TTC549 (cell line): Measurements from ENCODE around the gene RYK.
"Not testable (repeated sequence)": the region's sequence is repeated elsewhere in the genome, so short reads cannot be mapped to it uniquely, and the experiment has no call there.

Experiments
- FAIRE-seq: peaks from 2 replicates; lab custom pipeline; 2012; peaks lifted over from hg19 to GRCh38; lab: Jason Lieb, UNC

The RYK gene

DNA sequence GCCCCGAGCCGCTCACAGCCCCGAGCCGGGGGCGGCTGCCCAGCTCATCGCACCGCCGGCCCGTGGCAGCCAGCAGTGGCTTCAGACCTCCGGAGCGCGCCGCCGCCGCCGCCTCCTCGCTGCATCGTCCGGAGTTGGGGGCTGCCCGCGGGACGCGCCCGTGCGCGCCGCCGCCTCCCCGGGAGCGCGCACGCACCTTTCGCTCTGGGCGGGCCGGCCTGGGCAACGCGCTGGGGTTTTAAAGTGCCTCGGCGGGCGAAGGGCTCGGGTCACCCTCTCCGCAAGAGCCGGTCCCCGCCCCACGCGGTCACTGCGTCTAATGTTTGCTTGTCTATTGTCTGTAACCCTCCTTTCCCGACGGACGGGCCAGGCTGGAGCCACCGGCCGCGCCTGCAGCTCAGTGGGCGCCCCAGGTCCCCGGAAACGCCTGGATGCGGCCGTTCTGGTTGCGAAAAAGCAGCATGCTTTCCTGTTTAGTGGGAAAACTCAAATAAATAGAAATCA lies at the start of gene RYK:
RYK (minus strand) TSS at position 143 of the 504 bp plus-strand sequence. CDS start 205 bp downstream, outside the sequence.
- no peak for FAIRE-seq

DNA sequence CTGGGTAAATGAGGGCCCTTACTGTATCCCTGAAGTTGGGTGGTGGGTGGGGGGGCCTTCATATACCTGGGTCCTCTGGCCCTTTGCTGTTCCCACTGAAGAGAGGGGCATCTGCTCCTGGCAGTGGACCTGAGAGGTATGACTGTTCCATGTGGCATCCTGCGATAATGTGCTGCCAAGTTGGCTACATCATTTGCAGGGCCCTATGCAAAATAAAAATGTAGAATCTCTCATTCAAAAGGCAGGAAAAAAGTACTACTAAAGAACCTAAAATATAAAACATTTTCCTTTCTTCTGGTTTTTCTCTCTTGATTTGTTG lies 49.2 kb upstream of the RYK start:
- FAIRE-seq, result no peak

DNA sequence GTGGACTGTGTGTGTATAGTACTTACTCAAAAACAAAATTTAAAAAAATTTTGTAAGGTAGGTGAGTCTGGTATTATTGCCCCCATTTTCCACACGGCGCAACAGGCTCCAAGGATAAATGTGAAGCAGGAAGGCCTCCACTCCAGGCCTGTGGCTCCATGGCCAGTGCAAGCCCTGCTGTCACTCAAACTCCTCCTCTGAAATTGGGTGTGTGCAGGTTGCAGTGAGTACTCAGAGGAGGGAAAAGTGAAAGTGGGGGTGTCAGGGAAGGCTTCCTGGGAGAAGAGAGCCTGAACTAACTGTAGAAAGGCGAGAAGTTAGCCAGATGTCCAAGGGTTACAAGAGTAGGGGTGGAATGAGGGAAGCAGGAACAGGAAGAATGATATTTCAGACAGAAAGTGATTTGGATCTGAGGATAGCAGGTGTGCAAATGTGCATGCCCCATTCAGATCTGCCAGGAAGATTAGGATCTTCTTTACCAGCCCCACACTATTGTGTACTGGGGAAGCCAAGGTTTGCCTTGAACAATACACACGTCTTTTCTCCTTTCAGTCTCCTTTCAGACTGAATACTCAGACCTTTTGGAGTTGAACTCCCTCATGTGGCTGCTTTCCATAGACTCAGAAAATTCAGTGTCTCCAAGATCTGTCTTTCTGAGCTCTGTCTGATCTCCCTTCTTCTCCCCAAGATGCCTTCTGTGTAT lies 48.7 kb upstream of the RYK start:
- FAIRE-seq, result peak; percentile 56

DNA sequence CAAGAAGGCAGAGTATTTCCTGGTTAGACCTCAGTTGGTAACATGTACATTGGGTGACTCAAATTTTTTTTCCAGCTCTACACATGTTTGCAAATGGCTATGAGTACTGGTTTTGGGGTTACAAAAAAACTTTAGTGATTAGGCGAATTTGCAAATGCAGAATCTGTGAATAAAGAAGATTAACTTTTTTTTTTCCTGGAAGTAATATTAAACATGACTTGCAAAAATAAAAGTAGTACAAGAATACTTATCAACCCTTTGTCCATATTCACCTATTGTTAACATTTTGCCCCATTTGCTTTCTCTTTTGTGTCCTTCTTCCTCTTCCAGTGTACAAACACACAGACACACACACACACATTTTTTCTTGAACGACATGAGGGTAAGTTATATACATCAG lies 47.6 kb upstream of the RYK start:
- FAIRE-seq, result no peak

DNA sequence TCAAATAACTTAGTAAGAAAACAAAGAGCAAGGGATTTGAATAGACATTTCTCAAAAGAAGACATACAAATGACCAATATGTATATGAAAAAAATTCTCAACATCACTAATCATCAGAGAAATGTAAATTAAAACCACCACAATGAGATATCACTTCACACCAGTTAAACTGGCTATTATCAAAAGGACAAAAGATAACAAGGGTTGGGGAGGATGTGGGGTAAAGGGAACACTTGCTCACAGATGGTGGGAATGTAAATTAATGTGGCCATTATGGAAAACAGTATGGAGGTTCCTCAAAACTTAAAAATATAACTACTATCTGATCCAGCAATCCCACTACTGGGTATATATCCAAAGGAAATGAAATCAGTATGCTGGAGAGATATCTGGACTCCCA lies 46.0 kb upstream of the RYK start:
- FAIRE-seq, result no peak

DNA sequence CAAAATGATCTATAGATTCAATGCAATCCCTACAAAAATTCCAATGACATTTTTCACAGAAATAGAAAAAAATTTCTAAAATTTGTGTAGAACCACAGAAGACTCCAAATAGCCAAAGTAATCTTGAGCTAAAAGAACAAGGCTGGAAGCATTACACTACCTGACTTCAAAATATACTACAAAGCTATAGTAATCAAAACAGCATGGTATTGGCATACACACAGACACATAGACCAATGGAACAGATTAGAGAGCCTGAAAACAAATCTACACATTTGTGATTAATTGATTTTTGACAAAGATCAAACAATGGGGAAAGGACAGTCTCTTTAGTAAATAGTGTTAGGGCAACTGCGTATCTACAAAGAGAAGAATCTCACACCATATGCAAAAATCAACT lies 45.3 kb upstream of the RYK start:
- no peak for FAIRE-seq

DNA sequence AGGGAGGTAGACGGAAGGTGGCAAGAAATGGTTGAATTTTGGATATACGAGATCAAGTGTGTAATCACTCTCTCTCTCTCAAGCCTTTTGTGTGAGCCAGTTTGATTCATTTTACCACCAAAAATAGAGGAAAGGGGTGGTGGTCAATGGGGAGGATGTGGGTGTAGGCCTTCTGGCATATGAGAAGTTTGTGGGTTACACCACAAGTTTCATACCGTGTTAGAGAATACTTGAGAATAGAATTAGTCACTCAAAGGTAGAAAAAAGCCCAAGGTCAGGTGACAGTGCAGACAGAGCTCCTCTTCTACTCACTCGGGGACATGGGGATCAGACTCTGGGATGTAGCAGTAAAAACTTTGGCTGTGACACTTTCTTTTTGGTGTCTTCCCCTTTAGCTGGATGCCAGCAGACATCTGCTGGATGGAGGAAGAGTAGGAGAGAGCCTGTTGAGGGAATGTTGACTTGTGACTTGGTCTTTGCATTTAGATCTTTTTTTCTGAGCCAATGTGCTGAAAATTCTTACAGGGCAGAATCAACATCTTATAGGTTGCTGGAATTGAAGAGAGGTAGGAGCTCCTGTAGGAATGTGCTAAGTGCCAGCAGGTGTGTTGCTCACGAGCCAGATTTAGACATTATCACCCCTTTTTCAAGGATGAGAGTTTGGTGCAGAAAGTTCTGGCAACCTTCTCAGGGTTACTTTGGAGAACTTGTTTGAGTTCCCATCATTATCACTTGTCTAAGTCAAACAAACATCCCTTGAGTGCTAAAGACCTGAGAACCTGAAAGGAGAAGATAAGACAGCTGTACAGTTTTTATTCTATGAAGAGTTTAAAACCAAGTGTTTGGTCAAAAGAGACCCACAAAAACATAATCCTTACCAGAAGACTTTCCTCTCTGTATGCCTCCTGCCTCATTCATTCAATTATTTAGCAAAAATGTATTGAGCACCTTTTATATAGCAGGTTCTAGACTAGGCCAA lies 43.9 kb upstream of the RYK start:
- FAIRE-seq, result no peak

DNA sequence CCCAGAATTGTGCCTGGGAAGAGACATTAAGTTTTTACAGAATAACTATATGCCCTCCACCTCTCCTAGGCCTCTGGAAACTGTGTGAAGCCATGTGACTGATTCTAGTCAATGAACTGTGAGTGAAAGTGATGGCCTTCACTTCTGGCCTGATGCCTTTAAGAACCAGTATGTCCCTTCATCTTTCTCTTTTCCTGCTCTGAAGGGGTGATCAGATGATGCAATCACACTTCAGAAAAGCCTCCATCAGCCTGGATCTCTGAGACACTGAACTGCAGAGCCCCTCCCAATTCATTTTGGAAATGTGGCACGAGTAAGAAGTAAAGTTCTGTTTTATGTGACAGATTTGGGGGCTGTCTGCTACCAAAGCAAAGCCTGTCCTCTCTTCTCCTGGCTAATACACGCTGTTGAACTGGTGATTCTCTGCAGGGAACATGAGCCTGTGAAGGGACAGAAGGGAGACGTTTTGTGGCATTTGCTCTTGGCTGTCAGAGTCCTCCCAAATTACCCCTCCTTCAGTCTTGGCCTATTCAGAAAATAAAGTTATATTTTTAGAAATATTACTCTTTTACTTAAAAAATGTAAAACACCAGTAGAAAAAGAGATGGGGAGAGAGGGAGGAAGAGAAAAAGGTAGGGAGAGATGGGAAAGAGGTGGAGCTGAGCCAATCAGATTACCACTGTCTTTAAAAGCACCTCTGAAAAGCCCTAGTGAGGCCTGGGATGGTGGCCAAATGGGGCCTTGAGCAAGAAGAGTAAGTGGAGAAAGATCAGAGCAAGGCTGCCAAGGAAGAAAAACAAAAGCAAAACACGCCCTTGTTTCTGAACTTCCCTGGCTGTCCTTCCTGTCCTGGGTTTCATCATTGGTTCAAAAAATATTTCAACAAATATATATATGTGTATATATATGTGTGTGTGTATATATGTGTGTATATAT lies 40.9 kb upstream of the RYK start:
- no peak for FAIRE-seq

DNA sequence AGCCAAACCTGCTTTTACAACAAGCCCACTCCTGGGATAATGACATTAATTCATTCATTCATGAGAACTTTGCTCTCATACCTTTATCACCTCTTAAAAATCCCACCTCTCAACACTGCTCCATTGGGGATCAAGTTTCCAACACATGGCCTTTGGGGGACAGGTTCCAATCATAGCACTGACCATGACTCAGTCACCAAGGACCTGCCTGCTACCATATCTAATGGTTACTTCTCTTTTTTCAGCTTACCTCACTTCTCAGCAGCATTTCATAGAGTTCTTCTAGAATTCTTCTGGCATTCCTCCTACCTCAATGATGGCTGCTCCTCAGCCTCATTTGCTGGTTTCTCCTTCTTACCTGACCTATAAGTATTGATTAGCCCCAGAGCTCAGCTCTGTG lies 36.9 kb upstream of the RYK start:
- no peak for FAIRE-seq

DNA sequence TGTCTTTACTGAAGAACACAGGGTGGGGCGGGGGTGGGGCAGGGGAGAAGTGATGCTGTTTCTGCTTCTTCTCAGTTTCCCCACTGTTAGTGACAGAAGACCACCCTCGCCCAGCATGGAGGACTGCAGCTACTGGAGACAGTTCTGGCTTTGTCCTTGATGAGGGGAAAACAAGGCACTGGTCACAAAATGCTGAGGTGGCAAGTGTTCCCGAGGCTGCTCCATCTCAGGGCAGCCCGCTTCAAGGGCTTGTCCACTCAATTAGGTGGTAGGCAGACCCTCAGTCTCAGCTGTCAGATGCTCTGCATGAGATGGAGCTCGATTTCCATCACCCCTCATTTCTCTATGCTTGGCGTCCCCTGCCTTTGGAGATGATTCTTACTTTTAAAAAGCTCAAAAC lies 33.8 kb upstream of the RYK start:
- FAIRE-seq, result no peak

DNA sequence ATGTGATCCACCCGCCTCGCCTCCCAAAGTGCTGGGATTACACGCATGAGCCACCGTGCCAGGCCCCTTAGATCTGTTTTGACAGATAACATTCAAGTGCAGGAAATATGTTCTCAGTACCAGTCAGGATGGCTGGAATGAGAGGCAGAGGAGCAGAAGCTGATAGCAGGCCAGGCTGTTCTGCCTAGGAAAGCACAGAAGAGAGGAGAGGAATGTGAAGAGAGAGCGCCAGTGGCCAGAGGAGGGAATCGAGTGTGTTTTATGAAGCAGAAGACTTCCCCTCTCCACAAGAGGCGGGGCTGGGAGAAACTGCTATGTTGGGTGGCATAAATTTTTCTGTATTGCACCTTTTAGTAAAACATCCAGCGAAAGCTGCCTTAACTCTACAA lies 32.0 kb upstream of the RYK start:
- FAIRE-seq, result no peak

DNA sequence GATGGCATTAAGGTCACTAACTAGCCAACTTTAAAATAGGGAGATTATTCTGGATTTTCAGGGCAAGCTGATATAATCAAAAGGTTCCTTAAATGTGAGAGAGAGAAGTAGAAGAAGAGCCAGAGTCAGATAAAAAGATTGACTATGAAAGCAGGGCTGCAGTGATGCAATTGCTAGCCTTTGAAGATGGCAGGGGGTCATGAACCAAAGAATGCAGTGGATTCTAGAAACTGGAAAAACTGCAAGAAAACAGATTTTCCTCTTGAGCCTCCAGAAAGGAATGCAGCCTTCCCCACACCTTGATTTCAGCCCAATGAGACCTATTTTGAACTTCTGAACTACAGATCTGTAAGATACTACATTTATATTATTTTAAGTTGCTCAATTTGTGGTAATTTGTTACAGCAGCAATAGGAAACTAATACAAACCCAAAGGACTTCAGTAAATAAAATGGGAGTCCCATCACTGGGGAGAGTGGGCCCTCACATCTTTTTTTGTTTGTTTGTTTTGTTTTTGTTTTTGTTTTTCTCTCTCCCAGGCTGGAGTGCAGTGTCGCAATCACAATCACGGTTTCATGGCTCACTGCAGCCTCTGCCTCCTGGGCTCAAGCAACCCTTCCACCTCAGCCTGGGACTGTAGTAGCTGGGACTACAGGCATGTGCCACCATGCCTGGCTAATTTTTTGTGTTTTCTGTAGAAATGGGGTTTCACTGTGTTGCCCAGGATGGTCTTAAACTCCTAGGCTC lies 31.4 kb upstream of the RYK start:
- FAIRE-seq, result no peak

DNA sequence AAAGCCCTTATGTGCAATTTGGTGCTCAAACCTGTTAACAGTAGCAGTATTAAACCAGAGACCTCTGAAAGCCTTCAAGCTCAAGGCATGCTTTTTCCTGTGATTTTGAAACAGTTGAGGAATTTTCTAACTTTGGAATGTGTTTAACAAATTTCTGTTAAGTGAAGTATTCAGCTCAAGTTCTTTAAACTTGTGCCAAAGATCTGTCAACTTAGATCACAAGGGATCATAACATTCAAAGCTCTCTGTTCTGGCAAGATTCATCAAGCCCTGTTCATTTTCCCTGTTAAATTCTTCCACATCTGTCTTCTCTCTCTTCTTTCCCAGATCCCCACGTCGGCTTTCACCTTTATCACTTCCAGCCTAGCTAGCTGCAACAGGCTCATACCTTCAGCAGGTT lies 28.8 kb upstream of the RYK start:
- no peak for FAIRE-seq

DNA sequence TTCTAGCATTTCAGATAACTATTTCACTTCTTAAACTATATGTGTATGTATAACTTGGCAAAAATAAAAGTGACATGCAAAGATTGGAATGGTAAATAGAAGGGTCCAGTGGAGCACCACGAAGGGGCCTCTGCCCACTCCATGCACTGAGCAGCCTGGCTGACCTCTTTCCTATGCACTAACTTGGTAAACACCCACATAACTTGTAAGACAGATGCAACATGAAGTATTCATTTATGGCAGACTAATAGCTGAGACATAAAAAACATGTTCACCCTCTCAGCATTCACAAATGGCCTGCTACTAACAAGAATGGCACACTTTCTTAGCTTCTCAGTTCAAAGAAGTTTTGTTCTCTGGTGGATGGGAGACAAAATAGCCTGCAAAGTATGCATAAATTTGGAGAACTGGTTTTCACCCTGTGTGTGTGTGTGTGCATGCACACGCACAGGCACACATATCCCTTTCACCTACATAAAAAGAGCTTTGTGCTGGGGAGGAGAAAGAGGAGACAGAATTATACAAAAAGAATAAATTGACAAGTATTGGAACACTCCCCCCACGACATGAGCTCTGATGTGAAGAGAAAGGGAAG lies 26.5 kb upstream of the RYK start:
- no peak for FAIRE-seq

DNA sequence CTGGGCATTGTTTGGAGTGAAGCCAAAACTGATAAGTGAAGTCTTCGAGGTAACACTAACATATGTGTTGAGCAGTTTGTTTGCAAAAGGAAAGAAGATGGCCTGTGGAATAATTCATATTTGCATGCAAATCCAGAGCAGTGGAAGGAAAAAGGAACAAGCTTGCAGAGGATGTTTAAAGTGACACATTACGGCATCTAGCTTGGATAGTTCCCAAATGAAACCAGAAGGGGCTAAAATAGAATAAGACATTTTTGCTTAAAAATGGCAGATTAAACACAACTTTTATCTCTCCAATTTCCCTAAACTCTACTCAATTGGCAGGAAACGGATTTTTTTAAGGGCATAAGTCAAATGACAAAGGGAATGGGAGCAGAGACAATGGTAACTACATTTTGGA lies 25.4 kb upstream of the RYK start:
- no peak for FAIRE-seq

DNA sequence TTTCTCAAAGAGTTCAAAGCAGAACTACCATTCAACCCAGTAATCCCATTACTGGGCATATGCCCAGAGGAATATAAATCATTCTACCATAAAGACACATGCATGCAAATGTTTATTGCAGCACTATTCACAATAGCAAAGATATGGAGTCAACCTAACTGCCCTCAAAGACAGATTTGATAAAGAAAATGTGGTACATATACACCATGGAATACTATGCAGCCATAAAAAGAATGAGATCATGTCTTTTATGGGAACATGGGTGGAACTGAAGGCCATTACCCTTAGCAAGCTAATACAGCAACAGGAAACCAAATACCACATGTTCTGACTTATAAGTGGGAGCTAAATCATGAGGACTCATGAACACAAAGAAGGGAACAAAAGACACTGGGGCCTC lies 24.5 kb upstream of the RYK start:
- FAIRE-seq, result not testable (repeated sequence)

DNA sequence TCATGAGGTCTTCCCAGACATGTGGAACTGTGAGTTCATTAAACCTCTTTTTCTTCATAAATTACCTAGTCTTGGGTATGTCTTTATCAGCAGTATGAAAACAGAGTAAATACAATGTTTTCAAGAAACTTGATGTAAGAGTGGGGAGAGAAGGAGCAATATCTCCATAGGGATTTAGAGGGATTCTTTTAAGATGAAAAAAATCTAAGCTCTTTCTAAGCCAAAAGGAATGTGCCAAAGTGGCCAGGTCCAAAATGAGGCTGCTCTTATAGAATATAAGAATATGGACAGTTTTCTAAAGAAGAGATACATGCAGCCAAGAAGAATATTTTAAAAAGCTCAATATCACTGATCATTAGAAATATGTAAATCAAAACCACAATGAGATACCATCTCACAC lies 23.9 kb upstream of the RYK start:
- FAIRE-seq, result no peak

DNA sequence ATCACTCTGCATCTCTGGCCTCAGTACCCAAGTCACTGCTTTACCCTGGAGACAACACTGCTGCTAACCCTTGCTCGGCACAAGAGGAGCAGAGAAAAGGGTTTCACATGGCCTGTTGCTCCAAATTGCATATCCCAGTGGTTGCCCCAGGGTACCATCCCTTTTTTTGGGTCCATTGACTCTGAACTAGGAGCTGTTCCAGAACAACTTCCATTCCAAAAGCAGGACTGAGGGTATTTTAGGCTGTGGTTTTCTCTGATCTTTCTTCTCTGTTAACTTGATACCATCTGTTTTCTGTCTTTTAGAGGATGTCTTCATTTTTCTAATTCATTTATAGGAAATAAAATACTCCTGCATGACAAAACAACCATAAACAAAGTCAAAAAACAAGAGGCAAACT lies 17.3 kb upstream of the RYK start:
- no peak for FAIRE-seq

DNA sequence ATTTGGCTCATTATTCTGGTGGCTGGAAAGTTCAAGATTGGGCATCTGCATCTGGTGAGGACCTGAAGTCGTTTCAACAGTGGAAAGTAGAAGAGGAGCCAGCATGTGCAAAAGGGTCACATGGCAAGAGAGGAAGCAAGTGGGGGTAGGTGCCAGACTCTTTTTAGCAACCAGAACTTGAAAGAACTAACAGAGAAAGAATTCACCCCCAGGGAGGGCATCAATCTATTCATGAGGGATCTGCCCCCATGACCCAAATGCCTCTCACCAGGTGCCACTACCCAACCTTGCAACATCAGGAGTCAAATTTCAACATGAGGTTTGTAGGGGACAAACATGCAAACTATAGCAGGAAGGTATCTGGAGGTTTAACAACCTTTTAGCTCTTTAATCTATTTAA lies 10.3 kb upstream of the RYK start:
- no peak for FAIRE-seq

DNA sequence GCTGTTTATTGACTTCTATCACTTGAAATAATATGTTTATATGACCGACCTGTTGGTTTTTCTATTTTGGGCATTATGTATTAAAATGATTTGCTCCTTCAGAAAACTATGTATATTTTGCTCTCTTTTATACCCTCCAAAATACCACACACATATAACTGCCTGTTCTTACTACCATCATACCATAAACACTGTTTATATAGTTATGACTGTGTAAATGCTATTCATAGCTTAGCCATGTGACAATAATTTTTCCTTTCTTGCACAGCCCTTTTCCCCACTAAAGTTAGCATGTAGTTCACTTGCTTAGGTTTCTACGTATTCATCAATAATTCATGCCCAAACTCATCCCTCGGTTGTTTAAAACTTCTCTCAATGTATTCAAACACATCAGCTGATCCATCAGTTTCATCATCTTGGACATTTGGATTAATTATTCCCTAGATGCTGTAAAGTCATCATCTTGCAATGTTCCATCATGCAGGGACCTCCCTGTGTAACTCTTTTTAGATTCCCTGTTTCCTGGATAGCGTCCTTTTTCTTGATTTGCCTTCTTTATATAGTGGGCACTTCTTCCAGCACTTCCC lies 8.2 kb upstream of the RYK start:
- FAIRE-seq, result no peak

DNA sequence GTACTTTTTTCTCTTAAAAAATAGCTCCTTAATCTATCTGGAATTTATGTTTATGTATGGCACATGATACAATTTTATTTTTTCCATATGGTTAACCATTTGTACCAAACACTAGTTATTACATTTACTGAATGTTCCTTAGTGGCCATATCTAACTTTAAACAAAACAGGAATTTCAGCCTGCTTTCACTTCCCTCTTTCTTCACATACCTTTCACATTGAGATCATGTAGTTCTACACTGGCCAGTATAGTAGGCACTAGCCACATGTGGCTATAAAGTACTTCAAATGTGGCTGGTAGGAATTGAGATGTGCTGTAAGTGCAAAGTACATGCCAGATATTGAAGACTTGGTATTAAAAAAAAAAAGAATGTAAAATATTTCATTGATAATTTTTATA lies 4.7 kb upstream of the RYK start:
- no peak for FAIRE-seq
